ENCODE data around the gene SMYD3. TPM values are rescaled to one million over a fixed set of nuclear protein-coding genes. Genes with fewer than 3 reads are reported as not detected.

Gene SMYD3
- total RNA-seq, 1 experiment from 2014 or later = 35.1 TPM

DNA sequence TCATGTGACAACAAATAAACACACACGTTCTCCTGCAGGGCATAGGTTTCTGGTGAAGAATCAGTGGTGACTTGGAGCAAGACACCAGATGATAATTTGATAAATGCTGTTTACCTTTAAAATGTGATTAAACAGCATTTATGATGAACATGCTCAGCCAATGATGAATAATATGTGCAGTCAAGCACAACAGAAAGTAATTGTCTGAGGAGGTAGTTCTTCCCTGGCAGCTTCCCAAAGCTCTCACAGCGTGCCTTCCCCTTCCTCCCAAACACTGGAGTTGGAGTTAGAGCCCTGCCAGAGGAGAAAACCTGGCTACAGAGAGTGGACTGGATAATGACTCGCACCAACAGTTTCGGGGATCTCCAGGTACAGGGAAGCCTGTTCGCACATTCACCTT lies 463.5 kb downstream of the SMYD3 start:
- intact Hi-C loops (cut with micrococcal nuclease; ENCODE audit: unreplicated experiment) = no loop called here
- no peaks in the 10 kb centered on the region for H3K9me3 Mint-ChIP-seq (ENCODE audit: low read depth, unreplicated experiment)
- H3K4me1 Mint-ChIP-seq (ENCODE audit: low read depth, unreplicated experiment) = no peaks in the 10 kb centered on the region
- no peaks in the 10 kb centered on the region for H3K36me3 Mint-ChIP-seq (ENCODE audit: insufficient read depth, unreplicated experiment)
- CTCF ChIA-PET = no interaction called here
- no TSS peak for BruUV-seq (replicated peaks)
- no peaks in the 10 kb centered on the region for H3K27me3 Mint-ChIP-seq (ENCODE audit: unreplicated experiment)
- no peak overlapping the region for H3K27ac Mint-ChIP-seq (ENCODE audit: unreplicated experiment)
- TF ChIP-seq, protein P1, sequence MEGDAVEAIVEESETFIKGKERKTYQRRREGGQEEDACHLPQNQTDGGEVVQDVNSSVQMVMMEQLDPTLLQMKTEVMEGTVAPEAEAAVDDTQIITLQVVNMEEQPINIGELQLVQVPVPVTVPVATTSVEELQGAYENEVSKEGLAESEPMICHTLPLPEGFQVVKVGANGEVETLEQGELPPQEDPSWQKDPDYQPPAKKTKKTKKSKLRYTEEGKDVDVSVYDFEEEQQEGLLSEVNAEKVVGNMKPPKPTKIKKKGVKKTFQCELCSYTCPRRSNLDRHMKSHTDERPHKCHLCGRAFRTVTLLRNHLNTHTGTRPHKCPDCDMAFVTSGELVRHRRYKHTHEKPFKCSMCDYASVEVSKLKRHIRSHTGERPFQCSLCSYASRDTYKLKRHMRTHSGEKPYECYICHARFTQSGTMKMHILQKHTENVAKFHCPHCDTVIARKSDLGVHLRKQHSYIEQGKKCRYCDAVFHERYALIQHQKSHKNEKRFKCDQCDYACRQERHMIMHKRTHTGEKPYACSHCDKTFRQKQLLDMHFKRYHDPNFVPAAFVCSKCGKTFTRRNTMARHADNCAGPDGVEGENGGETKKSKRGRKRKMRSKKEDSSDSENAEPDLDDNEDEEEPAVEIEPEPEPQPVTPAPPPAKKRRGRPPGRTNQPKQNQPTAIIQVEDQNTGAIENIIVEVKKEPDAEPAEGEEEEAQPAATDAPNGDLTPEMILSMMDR (IDR thresholded peaks at IDR 0.05; ENCODE audit: unreplicated experiment) = no peak
- no peak for DNase-seq
- H3K4me3 Mint-ChIP-seq (ENCODE audit: low read depth, unreplicated experiment) = no peak overlapping the region

DNA sequence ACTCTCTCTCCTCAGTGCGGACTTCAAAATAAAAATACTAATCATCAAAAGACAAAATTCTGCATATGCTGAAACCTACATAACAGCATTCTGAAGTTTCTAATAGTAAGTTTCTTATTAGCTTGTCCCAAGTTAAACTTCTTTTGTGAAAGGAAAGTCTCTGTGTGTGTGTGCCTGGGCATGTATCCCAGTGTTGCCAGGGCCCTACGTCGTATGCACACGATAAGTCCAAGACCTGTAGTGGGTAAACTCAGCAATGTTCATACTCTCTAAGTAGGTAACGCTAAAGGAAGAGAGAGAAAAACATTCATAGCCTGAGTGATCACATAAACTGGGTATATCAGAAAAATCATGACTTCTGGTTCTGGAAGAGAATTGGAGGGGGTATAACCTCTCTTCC lies 465.7 kb downstream of the SMYD3 start:
- H3K9me3 Mint-ChIP-seq (ENCODE audit: low read depth, unreplicated experiment) = no peaks in the 10 kb centered on the region
- no TSS peak for BruUV-seq (replicated peaks)
- H3K27me3 Mint-ChIP-seq (ENCODE audit: unreplicated experiment) = no peaks in the 10 kb centered on the region
- H3K4me3 Mint-ChIP-seq (ENCODE audit: low read depth, unreplicated experiment) = no peak overlapping the region
- TF ChIP-seq, protein P1 (IDR thresholded peaks at IDR 0.05; ENCODE audit: unreplicated experiment) = no peak
- no peak overlapping the region for H3K27ac Mint-ChIP-seq (ENCODE audit: unreplicated experiment)
- no peaks in the 10 kb centered on the region for H3K36me3 Mint-ChIP-seq (ENCODE audit: insufficient read depth, unreplicated experiment)
- H3K4me1 Mint-ChIP-seq (ENCODE audit: low read depth, unreplicated experiment) = no peaks in the 10 kb centered on the region
- no peak for DNase-seq
- intact Hi-C loops (cut with micrococcal nuclease; ENCODE audit: unreplicated experiment) = no loop called here
- CTCF ChIA-PET = no interaction called here

DNA sequence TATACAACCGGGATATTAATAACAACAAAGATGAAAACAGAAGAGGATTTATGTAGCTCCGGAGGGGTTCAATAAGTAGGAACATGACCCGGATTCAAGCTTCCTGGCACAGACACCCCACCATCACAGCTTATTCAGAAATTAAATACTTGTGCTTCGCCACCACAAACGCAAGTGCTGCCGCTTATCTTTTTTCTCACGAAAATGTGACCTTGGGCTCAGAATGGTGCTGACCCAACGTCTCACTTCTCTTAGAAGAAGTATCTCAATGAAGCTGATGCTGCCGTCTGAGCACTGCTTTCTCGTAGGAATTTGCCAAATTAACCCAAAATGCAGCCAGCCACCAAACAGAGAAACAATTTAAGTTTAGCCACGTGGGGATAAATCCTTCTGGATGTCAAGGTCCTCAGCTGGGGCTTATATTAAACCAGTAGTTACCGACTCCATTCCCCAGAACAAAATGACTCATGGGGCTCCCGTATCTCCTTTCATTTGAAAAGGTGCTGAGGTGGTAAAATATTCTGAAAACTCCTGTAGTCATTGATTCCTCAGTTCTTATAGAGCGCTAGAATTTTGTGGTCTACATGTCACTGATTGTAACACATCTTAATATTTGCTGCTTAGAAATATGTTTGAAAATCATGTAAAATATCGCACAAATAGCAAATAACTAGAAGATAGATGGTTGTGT lies 466.7 kb downstream of the SMYD3 start:
- Mint-ChIP-seq H3K27me3 (ENCODE audit: unreplicated experiment) (no peaks in the 10 kb centered on the region), H3K36me3 (ENCODE audit: insufficient read depth, unreplicated experiment) (no peaks in the 10 kb centered on the region), H3K27ac (ENCODE audit: unreplicated experiment) (no peak overlapping the region), H3K9me3 (ENCODE audit: low read depth, unreplicated experiment) (no peaks in the 10 kb centered on the region), H3K4me1 (ENCODE audit: low read depth, unreplicated experiment) (no peaks in the 10 kb centered on the region), H3K4me3 (ENCODE audit: low read depth, unreplicated experiment) (no peak overlapping the region)
- DNase-seq = no peak
- CTCF ChIA-PET = no interaction called here
- intact Hi-C loops (cut with micrococcal nuclease; ENCODE audit: unreplicated experiment) = no loop called here
- TF ChIP-seq, protein P1 (IDR thresholded peaks at IDR 0.05; ENCODE audit: unreplicated experiment) = no peak
- no TSS peak for BruUV-seq (replicated peaks)

GRCh38 chr1:246039584-246039983 lies 467.5 kb downstream of the SMYD3 start:
- no peak overlapping the region for H3K27ac Mint-ChIP-seq (ENCODE audit: unreplicated experiment)
- DNase-seq = no peak
- intact Hi-C loops (cut with micrococcal nuclease; ENCODE audit: unreplicated experiment) = no loop called here
- TF ChIP-seq, protein P1 (IDR thresholded peaks at IDR 0.05; ENCODE audit: unreplicated experiment) = no peak
- no TSS peak for BruUV-seq (replicated peaks)
- no peaks in the 10 kb centered on the region for H3K36me3 Mint-ChIP-seq (ENCODE audit: insufficient read depth, unreplicated experiment)
- H3K27me3 Mint-ChIP-seq (ENCODE audit: unreplicated experiment) = no peaks in the 10 kb centered on the region
- CTCF ChIA-PET = no interaction called here
- H3K4me1 Mint-ChIP-seq (ENCODE audit: low read depth, unreplicated experiment) = no peaks in the 10 kb centered on the region
- H3K9me3 Mint-ChIP-seq (ENCODE audit: low read depth, unreplicated experiment) = no peaks in the 10 kb centered on the region
- no peak overlapping the region for H3K4me3 Mint-ChIP-seq (ENCODE audit: low read depth, unreplicated experiment)
